ENCODE data around the gene GPR55.
A peak's percentile ranks its signal among the peaks of the same experiment; 100 is the strongest.

Gene GPR55

DNA sequence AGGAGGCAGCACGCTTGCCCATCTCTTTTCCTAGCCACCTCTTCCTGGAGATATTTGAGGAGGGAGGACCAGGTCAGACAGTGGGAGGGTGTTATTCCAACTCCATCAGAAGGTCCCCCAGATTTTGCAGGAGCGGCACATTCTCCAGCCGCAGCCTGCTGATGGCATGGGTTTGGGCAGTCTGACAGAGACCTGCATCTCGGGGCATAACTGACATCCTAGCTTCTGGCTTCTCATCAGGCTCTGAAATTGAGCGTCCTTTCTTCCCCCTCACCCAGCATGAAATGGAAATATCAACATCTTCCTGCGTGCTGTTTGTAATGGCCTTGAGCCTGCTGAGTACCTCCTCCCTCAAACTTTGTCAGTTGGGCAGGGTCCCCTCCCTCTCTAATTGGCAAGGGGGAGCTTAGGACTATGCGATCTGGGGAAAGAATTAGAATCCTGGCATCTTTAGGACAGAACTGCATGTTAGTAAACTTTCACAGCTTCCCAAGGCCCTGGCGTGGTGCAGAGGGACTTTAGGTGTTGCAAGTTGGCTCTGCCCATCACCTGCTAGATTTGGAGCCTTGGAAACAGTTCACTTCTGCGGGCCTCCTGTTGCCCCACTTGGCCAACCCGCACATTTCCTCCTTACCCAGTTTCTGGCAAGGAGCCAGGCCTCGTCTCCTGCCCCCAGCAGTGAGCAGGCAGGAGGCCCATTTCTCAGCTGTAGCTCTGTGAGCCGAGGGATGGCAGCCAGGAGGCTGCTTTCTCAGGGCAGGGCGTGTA is 58.1 kb downstream of the GPR55 start:
- no peak overlapping the region for H3K4me3 ChIP-seq (ENCODE audit: low read length)
- DNase-seq (ENCODE audit: low read depth) = peak; percentile 18
- TF ChIP-seq, protein P1, sequence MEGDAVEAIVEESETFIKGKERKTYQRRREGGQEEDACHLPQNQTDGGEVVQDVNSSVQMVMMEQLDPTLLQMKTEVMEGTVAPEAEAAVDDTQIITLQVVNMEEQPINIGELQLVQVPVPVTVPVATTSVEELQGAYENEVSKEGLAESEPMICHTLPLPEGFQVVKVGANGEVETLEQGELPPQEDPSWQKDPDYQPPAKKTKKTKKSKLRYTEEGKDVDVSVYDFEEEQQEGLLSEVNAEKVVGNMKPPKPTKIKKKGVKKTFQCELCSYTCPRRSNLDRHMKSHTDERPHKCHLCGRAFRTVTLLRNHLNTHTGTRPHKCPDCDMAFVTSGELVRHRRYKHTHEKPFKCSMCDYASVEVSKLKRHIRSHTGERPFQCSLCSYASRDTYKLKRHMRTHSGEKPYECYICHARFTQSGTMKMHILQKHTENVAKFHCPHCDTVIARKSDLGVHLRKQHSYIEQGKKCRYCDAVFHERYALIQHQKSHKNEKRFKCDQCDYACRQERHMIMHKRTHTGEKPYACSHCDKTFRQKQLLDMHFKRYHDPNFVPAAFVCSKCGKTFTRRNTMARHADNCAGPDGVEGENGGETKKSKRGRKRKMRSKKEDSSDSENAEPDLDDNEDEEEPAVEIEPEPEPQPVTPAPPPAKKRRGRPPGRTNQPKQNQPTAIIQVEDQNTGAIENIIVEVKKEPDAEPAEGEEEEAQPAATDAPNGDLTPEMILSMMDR (IDR thresholded peaks at IDR 0.05; ENCODE audit: insufficient read depth, low read depth, low read length, missing control alignments) = no peak

DNA sequence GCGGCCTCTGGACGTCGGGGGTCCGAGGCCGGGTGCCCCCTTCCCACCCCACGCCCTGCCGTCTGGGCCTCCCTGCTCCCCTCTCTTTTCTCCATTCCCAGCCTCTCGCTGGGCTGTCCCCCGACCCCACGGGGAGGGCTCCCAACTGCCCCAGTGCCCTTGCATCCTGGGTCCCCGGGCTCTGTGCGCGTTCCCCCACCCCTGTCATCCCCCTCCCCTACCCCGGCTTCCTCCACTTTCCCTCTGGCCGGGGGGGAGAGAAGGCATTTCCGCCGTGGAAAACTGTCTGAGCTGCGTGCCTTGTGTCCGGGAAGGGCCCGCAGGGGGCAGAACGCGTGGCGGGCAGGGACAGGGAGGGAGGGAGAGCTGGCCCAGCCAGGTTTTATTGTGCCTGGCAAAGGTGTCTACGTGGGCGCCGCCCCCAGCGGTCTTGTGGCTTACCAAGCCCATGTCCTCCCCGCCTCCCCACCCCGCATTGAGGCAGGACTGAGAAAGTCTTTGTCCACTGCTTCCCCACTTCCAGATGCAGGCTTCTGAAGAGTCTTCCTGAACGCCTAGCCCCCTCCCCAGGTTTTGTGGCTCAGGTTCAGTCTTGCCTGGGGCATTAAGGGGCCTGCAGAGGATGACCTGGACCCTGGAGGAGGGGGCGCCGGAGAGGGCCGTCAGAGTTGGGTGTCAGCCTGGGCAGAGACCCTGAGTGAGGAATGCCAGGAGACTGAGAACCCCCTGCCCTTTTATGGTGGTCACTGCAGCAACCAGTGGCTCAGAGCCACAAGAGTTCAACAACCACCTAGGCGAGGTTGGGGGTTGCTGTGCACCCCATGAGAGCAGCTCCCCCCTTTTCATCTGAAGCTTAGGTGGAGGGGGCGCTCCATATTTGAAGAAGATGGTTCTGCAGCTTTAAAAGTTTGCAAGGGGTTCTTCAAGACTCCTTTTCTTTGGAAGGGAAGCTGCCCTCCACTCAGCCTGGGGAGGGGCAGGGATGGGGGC is 59.0 kb downstream of the GPR55 start:
- no peak overlapping the region for H3K4me3 ChIP-seq (ENCODE audit: low read length)
- DNase-seq (ENCODE audit: low read depth) = no peak
- TF ChIP-seq, protein P1 (IDR thresholded peaks at IDR 0.05; ENCODE audit: insufficient read depth, low read depth, low read length, missing control alignments) = no peak

DNA sequence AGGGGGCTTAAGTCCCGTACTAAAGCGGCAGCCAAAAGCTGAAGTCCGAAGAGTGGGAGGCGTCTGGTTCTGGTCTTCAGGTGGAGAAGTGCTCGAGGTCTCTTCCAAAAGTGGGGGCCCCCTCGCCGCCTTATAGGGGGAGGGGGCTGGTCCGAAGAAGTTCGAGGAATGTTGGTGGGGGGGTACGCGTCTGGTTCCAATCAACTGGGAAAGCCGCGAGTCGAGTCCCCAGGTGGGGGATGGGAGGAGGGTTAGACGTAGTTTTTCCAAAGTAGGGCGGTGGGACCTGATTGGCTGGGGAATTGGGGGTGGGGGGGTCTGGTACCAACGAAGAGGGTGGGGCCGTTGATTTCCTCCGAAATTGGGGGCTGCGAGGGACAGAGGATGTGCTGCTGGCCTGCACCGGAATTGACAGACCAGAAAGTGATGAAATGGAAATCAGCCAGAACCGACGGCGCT is 59.7 kb downstream of the GPR55 start:
- H3K4me3 ChIP-seq (ENCODE audit: low read length) = peak overlapping the region; percentile 44
- no peak for DNase-seq (ENCODE audit: low read depth)
- TF ChIP-seq, protein P1 (IDR thresholded peaks at IDR 0.05; ENCODE audit: insufficient read depth, low read depth, low read length, missing control alignments) = no peak

DNA sequence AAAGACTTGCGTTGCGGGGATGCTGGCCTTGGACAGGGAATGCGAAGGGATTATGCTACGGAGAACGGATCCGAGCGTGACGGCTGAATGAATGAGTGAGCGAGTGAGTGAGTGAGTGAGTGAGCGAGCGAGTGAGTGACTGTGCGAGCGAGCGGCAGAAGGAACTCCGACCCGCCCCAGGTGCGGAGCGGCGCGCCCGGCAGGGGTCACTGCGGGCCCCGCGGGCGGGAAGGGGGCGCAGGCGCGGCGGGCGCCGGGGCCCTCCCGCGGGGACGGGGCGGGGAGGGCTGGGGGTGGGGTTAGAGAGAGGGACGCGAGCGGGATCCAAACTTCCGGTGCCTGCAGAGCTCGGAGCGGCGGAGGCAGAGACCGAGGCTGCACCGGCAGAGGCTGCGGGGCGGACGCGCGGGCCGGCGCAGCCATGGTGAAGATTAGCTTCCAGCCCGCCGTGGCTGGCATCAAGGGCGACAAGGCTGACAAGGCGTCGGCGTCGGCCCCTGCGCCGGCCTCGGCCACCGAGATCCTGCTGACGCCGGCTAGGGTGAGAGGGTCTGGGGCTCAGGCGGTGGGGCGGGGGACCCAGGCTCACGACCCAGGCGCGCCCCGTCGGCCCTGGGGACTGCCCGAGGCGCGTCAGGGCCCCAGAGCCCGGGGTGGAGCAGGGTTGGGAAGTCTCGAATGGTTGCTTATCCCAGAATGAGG is 60.3 kb downstream of the GPR55 start, which contains the start of gene ITM2C:
TSS of gene ITM2C (plus strand) at position 338 of the 702 bp plus-strand sequence. CDS start at position 422, 84 bp downstream.
- TF ChIP-seq, protein P1 (IDR thresholded peaks at IDR 0.05; ENCODE audit: insufficient read depth, low read depth, low read length, missing control alignments) = peak; percentile 16
- H3K4me3 ChIP-seq (ENCODE audit: low read length) = peak within 1 kb of the TSS; percentile 44
- DNase-seq (ENCODE audit: low read depth) = peak; percentile 68

DNA sequence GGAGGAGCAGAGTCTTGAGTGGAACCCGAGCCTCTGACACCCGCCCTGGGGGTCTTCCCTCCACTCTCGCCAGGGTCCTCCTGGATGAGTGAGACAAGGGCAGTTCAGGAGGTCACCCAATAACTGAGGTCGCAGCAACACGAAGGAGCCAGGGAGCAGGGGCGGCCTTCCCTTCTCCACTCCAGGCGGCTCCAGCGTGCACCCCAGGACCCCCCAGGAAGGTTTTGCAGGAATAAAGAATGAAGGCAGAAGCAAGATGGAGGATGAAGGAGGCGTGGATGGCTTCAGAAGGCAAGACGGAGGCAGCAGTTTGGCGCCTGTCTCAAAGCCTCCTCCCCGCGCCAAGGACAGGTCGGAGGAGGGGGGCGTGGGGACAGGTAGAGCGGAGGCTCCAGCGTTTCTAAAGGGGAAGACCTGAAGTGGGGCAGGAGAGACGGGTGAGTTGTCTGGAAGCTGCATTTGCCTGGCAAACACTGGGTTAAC is 60.9 kb downstream of the GPR55 start:
- H3K4me3 ChIP-seq (ENCODE audit: low read length) = peak overlapping the region; percentile 38
- DNase-seq (ENCODE audit: low read depth) = no peak
- TF ChIP-seq, protein P1 (IDR thresholded peaks at IDR 0.05; ENCODE audit: insufficient read depth, low read depth, low read length, missing control alignments) = no peak

DNA sequence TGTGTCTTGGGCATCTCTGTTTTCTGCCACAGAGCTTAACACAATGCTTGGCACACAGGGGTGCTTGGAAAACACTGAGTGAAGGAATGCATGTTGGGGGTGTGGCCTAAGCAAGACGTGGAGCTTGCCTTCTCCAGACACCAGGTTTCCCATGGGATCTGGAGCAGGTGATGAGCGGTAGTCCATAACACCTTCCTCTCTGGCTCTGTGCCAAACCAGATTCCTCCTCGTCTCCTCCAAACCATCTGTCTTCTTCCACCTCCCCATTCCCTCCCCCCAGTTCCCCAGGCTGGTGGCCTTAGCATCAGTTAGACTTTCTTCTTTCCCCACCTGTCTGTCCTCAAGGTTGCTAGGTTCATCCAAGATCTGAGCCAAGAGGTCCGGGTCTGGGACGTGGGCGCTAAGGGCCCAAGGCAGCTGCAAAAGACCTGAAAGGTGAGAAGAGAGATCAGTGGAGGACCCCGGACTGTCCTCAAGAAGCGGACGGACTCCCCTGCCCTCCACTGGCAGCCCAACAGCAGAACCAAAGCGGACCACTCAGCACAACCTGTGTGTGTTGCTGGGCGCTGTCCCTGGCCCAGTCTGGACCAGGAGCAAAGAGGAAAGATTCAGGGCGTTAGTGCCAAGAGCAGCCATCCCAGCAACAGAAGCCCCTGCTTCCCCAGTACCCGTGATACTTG is 61.5 kb downstream of the GPR55 start:
- no peak for DNase-seq (ENCODE audit: low read depth)
- H3K4me3 ChIP-seq (ENCODE audit: low read length) = no peak overlapping the region
- TF ChIP-seq, protein P1 (IDR thresholded peaks at IDR 0.05; ENCODE audit: insufficient read depth, low read depth, low read length, missing control alignments) = no peak
